Mesothelial cell of epicardium (in vitro differentiated cells): ENCODE data around the gene CADPS2. TPM values are rescaled to one million over a fixed set of nuclear protein-coding genes. Genes with fewer than 3 reads are reported as not detected.

Experiments
- DNase-seq, 2 experiments: peaks; one replicate each; pipeline ENCODE4 v3.0.0; 2021; ENCODE audit warnings: low spot score in 2 of 2; ENCODE audit not compliant: unreplicated experiment in 2 of 2
- H3K27ac Mint-ChIP-seq: 2 replicates; pipeline ENCODE4 v1.8.0; 2021; ENCODE audit warnings: mixed read lengths
- H3K27me3 Mint-ChIP-seq: 2 replicates; pipeline ENCODE4 v1.8.0; 2021; ENCODE audit warnings: low read depth, mixed read lengths
- H3K36me3 Mint-ChIP-seq: 2 replicates; pipeline ENCODE4 v1.8.0; 2021; ENCODE audit warnings: mixed read lengths
- H3K4me1 Mint-ChIP-seq: 2 replicates; pipeline ENCODE4 v1.8.0; 2021; ENCODE audit warnings: mixed read lengths
- H3K4me3 Mint-ChIP-seq: 2 replicates; pipeline ENCODE4 v1.8.0; 2021; ENCODE audit warnings: mild to moderate bottlenecking, moderate library complexity, mixed read lengths
- H3K9me3 Mint-ChIP-seq: 2 replicates; pipeline ENCODE4 v1.8.0; 2021; ENCODE audit warnings: mixed read lengths
- CTCF ChIP-seq: fragments of 200-600 bp; sonication (generic); IDR thresholded peaks from one replicate; pipeline ENCODE4 v1.5.0; 2021; ENCODE audit warnings: antibody characterized with exemption; ENCODE audit not compliant: unreplicated experiment
- total RNA-seq: library from RNA; stranded (reverse); gene quantifications from 3 replicates; pipeline ENCODE4 v1.2.1, GENCODE V29; 2021

Gene CADPS2
- total RNA-seq, 1 donor from 2014 or later: 2.7 TPM

- Mint-ChIP-seq H3K4me1 (no peaks in the 10 kb centered on the region), H3K9me3 (peaks cover 6% of the 10 kb centered on the region), H3K36me3 (no peaks in the 10 kb centered on the region), H3K27me3 (no peaks in the 10 kb centered on the region), H3K27ac (no peak overlapping the region), H3K4me3 (no peak overlapping the region)
- DNase-seq: no peak
- no peak for TF ChIP-seq CTCF
Measured at GRCh38 chr7:122383934-122384333, 502.3 kb downstream of the CADPS2 start.

- H3K4me1 Mint-ChIP-seq: no peaks in the 10 kb centered on the region
- no peaks in the 10 kb centered on the region for H3K27me3 Mint-ChIP-seq
- no peak overlapping the region for H3K27ac Mint-ChIP-seq
- H3K9me3 Mint-ChIP-seq: peaks cover 6% of the 10 kb centered on the region
- TF ChIP-seq CTCF: no peak
- no peak overlapping the region for H3K4me3 Mint-ChIP-seq
- no peak for DNase-seq
- no peaks in the 10 kb centered on the region for H3K36me3 Mint-ChIP-seq
Measured at GRCh38 chr7:122380992-122381391, 505.3 kb downstream of the CADPS2 start.

GRCh38 chr7:122379491-122379890, 506.8 kb downstream of the CADPS2 start:
- Mint-ChIP-seq H3K27me3 (no peaks in the 10 kb centered on the region), H3K36me3 (no peaks in the 10 kb centered on the region), H3K27ac (no peak overlapping the region), H3K4me3 (no peak overlapping the region), H3K9me3 (peaks cover 6% of the 10 kb centered on the region), H3K4me1 (no peaks in the 10 kb centered on the region)
- DNase-seq: no peak
- no peak for TF ChIP-seq CTCF

GRCh38 chr7:122369756-122370155, 516.5 kb downstream of the CADPS2 start:
- H3K27me3 Mint-ChIP-seq: peaks cover 2% of the 10 kb centered on the region

GRCh38 chr7:122364761-122365280, 521.4 kb downstream of the CADPS2 start:
- no peak for TF ChIP-seq CTCF
- Mint-ChIP-seq H3K36me3 (no peaks in the 10 kb centered on the region), H3K27ac (no peak overlapping the region), H3K27me3 (peaks cover 3% of the 10 kb centered on the region), H3K9me3 (no peaks in the 10 kb centered on the region), H3K4me3 (no peak overlapping the region), H3K4me1 (no peaks in the 10 kb centered on the region)
- no peak for DNase-seq

More at GRCh38 chr7:122369756-122370155, 516.5 kb downstream of the CADPS2 start:
- no peaks in the 10 kb centered on the region for H3K9me3 Mint-ChIP-seq
- no peaks in the 10 kb centered on the region for H3K36me3 Mint-ChIP-seq
- DNase-seq: no peak
- H3K27ac Mint-ChIP-seq: no peak overlapping the region
- no peaks in the 10 kb centered on the region for H3K4me1 Mint-ChIP-seq
- no peak for TF ChIP-seq CTCF
- H3K4me3 Mint-ChIP-seq: no peak overlapping the region

- Mint-ChIP-seq H3K36me3 (no peaks in the 10 kb centered on the region), H3K9me3 (no peaks in the 10 kb centered on the region), H3K4me1 (no peaks in the 10 kb centered on the region), H3K27ac (no peak overlapping the region), H3K4me3 (no peak overlapping the region), H3K27me3 (peaks cover 3% of the 10 kb centered on the region)
- no peak for DNase-seq
- no peak for TF ChIP-seq CTCF
Measured at GRCh38 chr7:122363144-122363543, 523.1 kb downstream of the CADPS2 start.
